ENCODE measurements around the gene MYOCD. TPM values are rescaled to one million over a fixed set of nuclear protein-coding genes. Genes with fewer than 3 reads are reported as not detected.

The MYOCD gene
- polyA plus RNA-seq, 1 donor (not counting 4 experiments of a cell fraction or from before 2014, with no cell fraction given) = not detected

GRCh38 chr17:12637015-12637414 lies 28.7 kb upstream of the MYOCD start:
- H3K4me3 ChIP-seq (ENCODE audit: control insufficient read depth in 2 of 3, extremely low read depth in 1 of 3, insufficient read depth in 2 of 3, low read depth in 1 of 3, low read length in 3 of 3) = no peak overlapping the region
- H2AFZ ChIP-seq (ENCODE audit: control insufficient read depth, low read length) = peak overlapping the region; percentile 64
- no peak overlapping the region for H3K27ac ChIP-seq (ENCODE audit: control insufficient read depth, insufficient read depth, low read length)
- no peaks in the 10 kb centered on the region for H4K20me1 ChIP-seq (ENCODE audit: control insufficient read depth, extremely low read depth, insufficient read depth, low read length)
- H3K27me3 ChIP-seq (ENCODE audit: control insufficient read depth, extremely low read depth, insufficient read depth, low read length) = no peaks in the 10 kb centered on the region
- no peaks in the 10 kb centered on the region for H3K79me2 ChIP-seq (ENCODE audit: control insufficient read depth, insufficient read depth, low read length)
- H3K9ac ChIP-seq (ENCODE audit: control insufficient read depth, extremely low read depth, insufficient read depth, low read length) = no peak overlapping the region
- dilution Hi-C loops (cut with MboI; ENCODE audit: extremely low pct_ligation_motif_present, low sequenced_read_pairs) = no loop called here
- TF ChIP-seq EZH2 (IDR thresholded peaks at IDR 0.05; ENCODE audit: low read length) = no peak
- TF ChIP-seq, protein P1, sequence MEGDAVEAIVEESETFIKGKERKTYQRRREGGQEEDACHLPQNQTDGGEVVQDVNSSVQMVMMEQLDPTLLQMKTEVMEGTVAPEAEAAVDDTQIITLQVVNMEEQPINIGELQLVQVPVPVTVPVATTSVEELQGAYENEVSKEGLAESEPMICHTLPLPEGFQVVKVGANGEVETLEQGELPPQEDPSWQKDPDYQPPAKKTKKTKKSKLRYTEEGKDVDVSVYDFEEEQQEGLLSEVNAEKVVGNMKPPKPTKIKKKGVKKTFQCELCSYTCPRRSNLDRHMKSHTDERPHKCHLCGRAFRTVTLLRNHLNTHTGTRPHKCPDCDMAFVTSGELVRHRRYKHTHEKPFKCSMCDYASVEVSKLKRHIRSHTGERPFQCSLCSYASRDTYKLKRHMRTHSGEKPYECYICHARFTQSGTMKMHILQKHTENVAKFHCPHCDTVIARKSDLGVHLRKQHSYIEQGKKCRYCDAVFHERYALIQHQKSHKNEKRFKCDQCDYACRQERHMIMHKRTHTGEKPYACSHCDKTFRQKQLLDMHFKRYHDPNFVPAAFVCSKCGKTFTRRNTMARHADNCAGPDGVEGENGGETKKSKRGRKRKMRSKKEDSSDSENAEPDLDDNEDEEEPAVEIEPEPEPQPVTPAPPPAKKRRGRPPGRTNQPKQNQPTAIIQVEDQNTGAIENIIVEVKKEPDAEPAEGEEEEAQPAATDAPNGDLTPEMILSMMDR (optimal IDR thresholded peaks at IDR 0.05 in 1 of 3, IDR thresholded peaks at IDR 0.05 in 1 of 3, conservative IDR thresholded peaks at IDR 0.05 in 1 of 3; ENCODE audit: extremely low read depth in 1 of 3, insufficient read depth in 2 of 3, low read length in 3 of 3) = no peak
- peak overlapping the region; percentile 31 for H3K4me2 ChIP-seq (ENCODE audit: control insufficient read depth, extremely low read depth, insufficient read depth, low read depth, low read length)
- no peaks in the 10 kb centered on the region for H3K36me3 ChIP-seq (ENCODE audit: control insufficient read depth in 2 of 2, extremely low read depth in 1 of 2, insufficient read depth in 2 of 2, low read length in 2 of 2)
- peak; percentile 97 for FAIRE-seq
- peaks cover 13% of the 10 kb centered on the region for H3K4me1 ChIP-seq (ENCODE audit: control insufficient read depth, extremely low read depth, insufficient read depth, low read length)
- no peak for DNase-seq (ENCODE audit: low read depth, low spot score)
- no peaks in the 10 kb centered on the region for H3K9me1 ChIP-seq (ENCODE audit: control insufficient read depth, extremely low read depth, insufficient read depth, low read length)
- no peaks in the 10 kb centered on the region for H3K9me3 ChIP-seq (ENCODE audit: control insufficient read depth, low read depth, low read length)

DNA sequence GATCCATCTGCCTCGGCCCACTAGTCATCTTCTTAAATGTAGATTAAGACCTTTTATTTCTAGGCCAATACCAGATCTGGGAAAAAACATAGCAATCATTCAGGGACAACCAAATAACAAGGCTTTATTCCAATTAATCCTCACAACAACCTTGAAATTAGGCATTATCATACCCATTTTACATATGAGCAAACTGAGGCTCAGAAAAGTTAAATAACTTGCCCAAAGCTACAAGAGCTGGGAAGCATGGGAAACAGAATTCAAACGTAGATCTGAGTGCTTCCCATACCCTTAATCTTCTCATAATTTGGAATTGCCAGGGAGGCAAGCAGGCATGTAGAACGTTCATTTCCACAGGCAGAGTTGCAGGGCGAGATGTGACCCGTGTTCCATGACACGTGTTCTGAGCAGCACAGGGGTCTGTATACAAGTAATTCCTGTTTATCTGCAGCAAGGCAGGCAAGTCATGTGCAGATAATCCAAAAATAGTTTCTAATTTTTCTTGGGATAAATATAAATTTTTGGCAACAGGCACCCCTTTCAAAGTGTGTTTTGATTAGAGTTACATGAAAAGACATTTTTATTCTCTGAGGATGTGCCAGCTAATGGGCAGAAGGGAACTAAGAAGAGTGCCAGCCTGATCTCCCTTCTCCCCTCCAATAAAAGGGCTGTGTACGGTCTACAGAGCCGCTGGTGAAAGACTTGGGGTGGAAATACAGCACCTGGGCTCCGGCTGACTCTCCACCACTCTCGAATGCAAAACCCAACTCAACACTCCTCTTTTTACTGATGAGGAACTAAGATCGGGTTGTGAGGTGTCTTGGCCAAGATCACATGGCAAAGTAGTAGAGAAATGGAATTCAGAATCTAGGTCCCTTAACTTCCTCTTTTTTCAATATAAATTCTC lies 27.7 kb upstream of the MYOCD start:
- Histone ChIP-seq H3K79me2 (ENCODE audit: control insufficient read depth, insufficient read depth, low read length) (no peaks in the 10 kb centered on the region), H3K4me1 (ENCODE audit: control insufficient read depth, extremely low read depth, insufficient read depth, low read length) (peaks cover 13% of the 10 kb centered on the region), H3K9ac (ENCODE audit: control insufficient read depth, extremely low read depth, insufficient read depth, low read length) (no peak overlapping the region), H3K9me3 (ENCODE audit: control insufficient read depth, low read depth, low read length) (no peaks in the 10 kb centered on the region), H2AFZ (ENCODE audit: control insufficient read depth, low read length) (no peak overlapping the region), H3K36me3 (ENCODE audit: control insufficient read depth in 2 of 2, extremely low read depth in 1 of 2, insufficient read depth in 2 of 2, low read length in 2 of 2) (no peaks in the 10 kb centered on the region), H3K4me2 (ENCODE audit: control insufficient read depth, extremely low read depth, insufficient read depth, low read depth, low read length) (no peak overlapping the region), H3K27me3 (ENCODE audit: control insufficient read depth, extremely low read depth, insufficient read depth, low read length) (no peaks in the 10 kb centered on the region), H4K20me1 (ENCODE audit: control insufficient read depth, extremely low read depth, insufficient read depth, low read length) (no peaks in the 10 kb centered on the region), H3K9me1 (ENCODE audit: control insufficient read depth, extremely low read depth, insufficient read depth, low read length) (no peaks in the 10 kb centered on the region), H3K4me3 (ENCODE audit: control insufficient read depth in 2 of 3, extremely low read depth in 1 of 3, insufficient read depth in 2 of 3, low read depth in 1 of 3, low read length in 3 of 3) (no peak overlapping the region), H3K27ac (ENCODE audit: control insufficient read depth, insufficient read depth, low read length) (no peak overlapping the region)
- dilution Hi-C loops (cut with MboI; ENCODE audit: extremely low pct_ligation_motif_present, low sequenced_read_pairs) = no loop called here
- DNase-seq (ENCODE audit: low read depth, low spot score) (no peak), FAIRE-seq (no peak)
- TF ChIP-seq, protein P1 (optimal IDR thresholded peaks at IDR 0.05 in 1 of 3, IDR thresholded peaks at IDR 0.05 in 1 of 3, conservative IDR thresholded peaks at IDR 0.05 in 1 of 3; ENCODE audit: extremely low read depth in 1 of 3, insufficient read depth in 2 of 3, low read length in 3 of 3) = no peak
- TF ChIP-seq EZH2 (IDR thresholded peaks at IDR 0.05; ENCODE audit: low read length) = no peak
